B cell (primary cell): ENCODE data around the gene SUCLG2. TPM values are rescaled to one million over a fixed set of nuclear protein-coding genes. Genes with fewer than 3 reads are reported as not detected.

Experiments used
- ATAC-seq: fragments of 200-7000 bp; cut with Tn5 transposase; one replicate; pipeline ENCODE4 v1.10.0; 2021; ENCODE audit warnings: low read depth, mild to moderate bottlenecking, moderate number of reproducible peaks, moderate library complexity
- CTCF ChIA-PET: fragments of 350-600 bp; sonication (Branson Sonifier 250); formaldehyde crosslinking; loops from one replicate; lab custom pipeline; 2021; ENCODE audit warnings: antibody characterized with exemption, inconsistent platforms; lab: Charles Lee
- POLR2A ChIA-PET: fragments of 350-600 bp; sonication (Branson Sonifier 250); formaldehyde crosslinking; loops from one replicate; lab custom pipeline; 2021; ENCODE audit warnings: antibody characterized with exemption; lab: Charles Lee
- DNase-seq: peaks from one replicate; pipeline ENCODE4 v3.0.0; 2013
- H2AFZ ChIP-seq: 2 replicates; pipeline ENCODE4 v1.6.1; 2012; ENCODE audit warnings: mild to moderate bottlenecking, low read depth, low read length; ENCODE audit not compliant: insufficient read depth, poor library complexity, severe bottlenecking
- H3K27ac ChIP-seq, 2 donors: 1 replicate in 1 of 2; 2 replicates in 1 of 2; pipeline ENCODE4 v1.5.1; 2012 to 2013; ENCODE audit warnings: low read length in 2 of 2, mild to moderate bottlenecking in 2 of 2, moderate library complexity in 1 of 2
- H3K27me3 ChIP-seq, 4 experiments: fragments of 200-600 bp in 1 of 4; sonication (generic) in 1 of 4; replicated peaks in 1 of 4; 1 replicate in 2 of 4; 2 replicates in 2 of 4; pipeline versions ENCODE4 v1.6.1 to v1.7.0; 2013 to 2016; ENCODE audit warnings: low read length in 3 of 4, mild to moderate bottlenecking in 2 of 4, mixed read lengths in 1 of 4, moderate library complexity in 1 of 4; ENCODE audit not compliant: insufficient read depth in 4 of 4, control insufficient read depth in 3 of 4; ENCODE audit errors: control extremely low read depth in 1 of 4
- H3K36me3 ChIP-seq, 2 experiments: replicated peaks in 1 of 2; 1 replicate in 1 of 2; 2 replicates in 1 of 2; pipeline versions ENCODE4 v1.6.1 to v1.7.1; 2013; ENCODE audit warnings: low read length in 1 of 2; ENCODE audit not compliant: insufficient read depth in 2 of 2, control insufficient read depth in 1 of 2; ENCODE audit errors: control extremely low read depth in 1 of 2, extremely low read depth in 1 of 2
- H3K4me1 ChIP-seq, 2 donors: fragments of 200-600 bp in 1 of 2; sonication (generic) in 1 of 2; 1 replicate in 1 of 2; 2 replicates in 1 of 2; pipeline versions ENCODE4 v1.5.1 to v1.6.1; 2013 to 2017; ENCODE audit warnings: low read length in 2 of 2; ENCODE audit not compliant: control insufficient read depth in 2 of 2, insufficient read depth in 2 of 2
- H3K4me2 ChIP-seq: replicated peaks from 2 replicates; pipeline ENCODE3; 2012; ENCODE audit warnings: mild to moderate bottlenecking, low read depth, low read length; ENCODE audit not compliant: poor library complexity, severe bottlenecking
- H3K4me3 ChIP-seq, 5 experiments: fragments of 200-600 bp in 1 of 5; sonication (generic) in 1 of 5; 1 replicate in 3 of 5; 2 replicates in 2 of 5; pipeline versions ENCODE4 v1.5.1 to v1.7.0; 2011 to 2016; ENCODE audit warnings: low read length in 4 of 5, mild to moderate bottlenecking in 4 of 5, low read depth in 2 of 5, control low read depth in 1 of 5, moderate library complexity in 1 of 5; ENCODE audit not compliant: insufficient read depth in 1 of 5; ENCODE audit errors: control extremely low read depth in 1 of 5, extremely low read depth in 1 of 5
- H3K79me2 ChIP-seq: fragments of 200-600 bp; sonication (generic); one replicate; pipeline ENCODE4 v1.6.0; 2016; ENCODE audit warnings: low read length; ENCODE audit not compliant: control insufficient read depth, insufficient read depth
- H3K9ac ChIP-seq: fragments of 200-600 bp; sonication (generic); 2 replicates; pipeline ENCODE4 v1.6.1; 2017; ENCODE audit warnings: mild to moderate bottlenecking, low read length, moderate library complexity
- H3K9me3 ChIP-seq, 3 donors: one replicate each; pipeline versions ENCODE4 v1.6.1 to v1.7.1; 2013; ENCODE audit warnings: low read length in 2 of 3; ENCODE audit not compliant: control insufficient read depth in 2 of 3, insufficient read depth in 1 of 3; ENCODE audit errors: control extremely low read depth in 1 of 3
- H4K20me1 ChIP-seq: 2 replicates; pipeline ENCODE4 v1.6.0; 2012; ENCODE audit warnings: mild to moderate bottlenecking, low read length; ENCODE audit not compliant: insufficient read depth, control insufficient read depth, poor library complexity, severe bottlenecking
- H3K27ac Mint-ChIP-seq: one replicate; pipeline ENCODE4 v1.8.0; 2021; ENCODE audit warnings: mixed read lengths
- H3K27me3 Mint-ChIP-seq: one replicate; pipeline ENCODE4 v1.8.0; 2021; ENCODE audit warnings: mixed read lengths
- H3K4me1 Mint-ChIP-seq: one replicate; pipeline ENCODE4 v1.8.0; 2021; ENCODE audit warnings: mixed read lengths
- H3K4me3 Mint-ChIP-seq: one replicate; pipeline ENCODE4 v1.8.0; 2021; ENCODE audit warnings: mixed read lengths
- H3K9me3 Mint-ChIP-seq: one replicate; pipeline ENCODE4 v1.8.0; 2022; ENCODE audit warnings: mixed read lengths; ENCODE audit not compliant: insufficient read depth
- EZH2 ChIP-seq: IDR thresholded peaks from 2 replicates; pipeline ENCODE4 v1.6.1; 2012; ENCODE audit warnings: borderline replicate concordance, low read depth, mild to moderate bottlenecking, moderate library complexity, low read length; ENCODE audit not compliant: insufficient read depth, poor library complexity, severe bottlenecking
- WGBS: methylation state at CpG from one replicate; pipeline ENCODE4 v1.1.5; 2013; ENCODE audit warnings: missing lambda C conversion rate; ENCODE audit not compliant: insufficient coverage; 5-methylcytosine and 5-hydroxymethylcytosine counted together
- intact Hi-C: fragments of 100-400 bp; cut with micrococcal nuclease; formaldehyde crosslinking; loops from one replicate; pipeline ENCODE4 v1.10.0; 2022
- polyA plus RNA-seq: library from polyadenylated mRNA; depleted of rRNA; stranded (reverse); fragments of >200 nt; gene quantifications from 2 replicates; pipeline ENCODE4 v1.2.3, GENCODE V29; 2012
- total RNA-seq, 2 donors: library from RNA; stranded (reverse); fragments of 120-200 nt in 1 of 2; gene quantifications; 1 replicate in 1 of 2; 2 replicates in 1 of 2; pipeline versions ENCODE4 v1.2.3 to v1.2.4, GENCODE V29; 2013 to 2022
- TF ChIP-seq, protein P1 (sequence below): fragments of 200-600 bp; IDR thresholded peaks from one replicate; pipeline ENCODE4 v1.8.0; 2022; ENCODE audit warnings: antibody characterized with exemption, mild to moderate bottlenecking

SUCLG2 gene
- total and polyA plus RNA-seq, 2 donors (not counting 1 experiment from before 2014, with no cell fraction given): 9.1 to 35.8 TPM

DNA sequence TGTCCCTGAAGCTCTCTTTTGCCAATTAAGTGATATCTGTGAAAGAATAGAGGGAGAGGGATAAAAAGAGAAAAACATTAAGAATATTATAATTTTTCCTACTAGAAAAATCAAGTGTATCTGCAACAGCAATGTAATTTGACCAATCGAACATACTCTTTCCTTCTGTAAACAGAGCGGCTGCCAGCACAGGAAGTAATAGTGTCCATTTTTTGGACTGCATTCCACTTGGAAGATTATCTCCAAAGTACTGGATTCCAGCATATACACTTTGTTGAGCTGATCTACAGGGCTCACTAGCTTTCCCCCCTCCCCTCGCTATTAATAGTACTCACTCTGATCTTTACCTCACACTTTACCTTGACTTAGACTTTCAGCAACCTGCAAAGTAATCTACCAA is 90.4 kb downstream of the SUCLG2 start:
- H4K20me1 ChIP-seq: peaks cover 5% of the 10 kb centered on the region
- WGBS: 88% methylated on average over 3 of the region's 3 CpGs
- H3K27ac ChIP-seq: no peak overlapping the region
- ChIA-PET CTCF (interaction anchor here (1.2 kb wide), 1 partner anchor 183 kb away, joined by 3 read pairs; no protein-coding TSS in a partner anchor), POLR2A (no interaction called here)
- no peak overlapping the region for H3K4me2 ChIP-seq
- H3K27me3 ChIP-seq: no peaks in the 10 kb centered on the region
- no peak overlapping the region for H2AFZ ChIP-seq
- H3K27me3 Mint-ChIP-seq: no peaks in the 10 kb centered on the region
- ATAC-seq: no peak
- H3K4me3 ChIP-seq: no peak overlapping the region
- H3K79me2 ChIP-seq: peaks cover 18% of the 10 kb centered on the region
- no peak for DNase-seq
- intact Hi-C loops: no loop called here
- no peak overlapping the region for H3K9ac ChIP-seq
- no peaks in the 10 kb centered on the region for H3K9me3 Mint-ChIP-seq
- no peak for TF ChIP-seq EZH2
- TF ChIP-seq, protein P1, sequence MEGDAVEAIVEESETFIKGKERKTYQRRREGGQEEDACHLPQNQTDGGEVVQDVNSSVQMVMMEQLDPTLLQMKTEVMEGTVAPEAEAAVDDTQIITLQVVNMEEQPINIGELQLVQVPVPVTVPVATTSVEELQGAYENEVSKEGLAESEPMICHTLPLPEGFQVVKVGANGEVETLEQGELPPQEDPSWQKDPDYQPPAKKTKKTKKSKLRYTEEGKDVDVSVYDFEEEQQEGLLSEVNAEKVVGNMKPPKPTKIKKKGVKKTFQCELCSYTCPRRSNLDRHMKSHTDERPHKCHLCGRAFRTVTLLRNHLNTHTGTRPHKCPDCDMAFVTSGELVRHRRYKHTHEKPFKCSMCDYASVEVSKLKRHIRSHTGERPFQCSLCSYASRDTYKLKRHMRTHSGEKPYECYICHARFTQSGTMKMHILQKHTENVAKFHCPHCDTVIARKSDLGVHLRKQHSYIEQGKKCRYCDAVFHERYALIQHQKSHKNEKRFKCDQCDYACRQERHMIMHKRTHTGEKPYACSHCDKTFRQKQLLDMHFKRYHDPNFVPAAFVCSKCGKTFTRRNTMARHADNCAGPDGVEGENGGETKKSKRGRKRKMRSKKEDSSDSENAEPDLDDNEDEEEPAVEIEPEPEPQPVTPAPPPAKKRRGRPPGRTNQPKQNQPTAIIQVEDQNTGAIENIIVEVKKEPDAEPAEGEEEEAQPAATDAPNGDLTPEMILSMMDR: no peak
- peaks cover 4 to 9% of the 10 kb centered on the region in 2 experiments for H3K36me3 ChIP-seq
- H3K27ac Mint-ChIP-seq: no peak overlapping the region
- H3K4me1 ChIP-seq: no peaks in the 10 kb centered on the region
- H3K4me3 Mint-ChIP-seq: no peak overlapping the region
- H3K4me1 Mint-ChIP-seq: peaks cover 11% of the 10 kb centered on the region
- no peaks in the 10 kb centered on the region for H3K9me3 ChIP-seq

DNA sequence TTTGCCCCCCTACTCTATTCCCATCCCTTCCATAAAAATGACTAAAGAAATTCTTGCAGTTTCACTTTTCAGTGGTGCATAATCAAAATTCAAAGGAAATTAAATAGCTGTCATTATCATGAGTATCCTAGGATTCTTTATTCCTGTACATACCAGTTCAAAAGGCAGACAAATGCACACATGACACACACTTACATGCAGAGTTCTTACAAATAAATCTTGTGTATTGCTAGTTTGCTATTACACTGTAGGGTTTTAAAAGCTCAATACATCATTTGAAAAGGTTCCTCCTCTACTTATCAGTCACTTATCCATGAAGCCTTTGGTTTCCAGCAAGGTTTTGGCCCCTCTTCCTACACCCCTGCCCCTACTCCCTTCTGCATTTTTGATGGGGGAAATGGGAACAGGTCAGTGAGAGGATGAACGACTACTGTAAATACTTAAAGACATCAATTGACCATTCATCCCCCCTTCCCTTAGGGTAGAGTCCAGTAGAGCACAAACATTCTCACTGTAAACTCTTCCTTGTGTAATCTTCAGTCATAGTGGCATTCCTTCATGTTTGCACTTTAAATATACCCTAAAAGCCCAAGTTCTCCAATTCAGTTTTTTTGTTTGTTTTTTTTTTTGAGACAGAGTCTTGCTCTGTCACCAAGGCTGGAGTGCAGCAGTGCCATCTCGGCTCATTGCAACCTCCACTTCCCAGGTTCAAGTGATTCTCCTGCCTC is 92.6 kb downstream of the SUCLG2 start:
- no peak overlapping the region for H3K9ac ChIP-seq
- H2AFZ ChIP-seq: no peak overlapping the region
- H3K36me3 ChIP-seq: peaks cover 7 to 11% of the 10 kb centered on the region in 2 experiments
- H3K4me2 ChIP-seq: no peak overlapping the region
- H4K20me1 ChIP-seq: peaks cover 5% of the 10 kb centered on the region
- H3K27ac Mint-ChIP-seq: no peak overlapping the region
- no peak overlapping the region for H3K27ac ChIP-seq
- ATAC-seq (no peak), DNase-seq (no peak)
- no peaks in the 10 kb centered on the region for H3K9me3 Mint-ChIP-seq
- CTCF ChIA-PET: no interaction called here
- H3K27me3 ChIP-seq: no peaks in the 10 kb centered on the region
- intact Hi-C loops: no loop called here
- no peak overlapping the region for H3K4me3 ChIP-seq
- H3K79me2 ChIP-seq: peaks cover 18% of the 10 kb centered on the region
- H3K4me1 ChIP-seq: no peaks in the 10 kb centered on the region
- WGBS: 83% methylated on average over 1 of the region's 2 CpGs
- no peak overlapping the region for H3K4me3 Mint-ChIP-seq
- H3K4me1 Mint-ChIP-seq: peaks cover 12% of the 10 kb centered on the region
- TF ChIP-seq EZH2: no peak
- TF ChIP-seq, protein P1: no peak
- H3K27me3 Mint-ChIP-seq: no peaks in the 10 kb centered on the region
- POLR2A ChIA-PET: no interaction called here
- no peaks in the 10 kb centered on the region for H3K9me3 ChIP-seq
